Urothelium cell line (cell line): Measurements from ENCODE around the gene GRK3.
"Not testable (repeated sequence)": the region's sequence is repeated elsewhere in the genome, so short reads cannot be mapped to it uniquely, and the experiment has no call there.

Experiments used
- DNase-seq: peaks from one replicate; pipeline ENCODE4 v3.0.0; 2011; ENCODE audit warnings: low spot score, mixed read lengths
- FAIRE-seq: peaks from 2 replicates; lab custom pipeline; 2011; peaks lifted over from hg19 to GRCh38; lab: Jason Lieb, UNC

GRK3 gene

GRCh38 chr22:25570486-25570885 is 6.0 kb downstream of the GRK3 start:
- DNase-seq (no peak), FAIRE-seq (no peak)

- not testable (repeated sequence) for DNase-seq, FAIRE-seq
Measured at GRCh38 chr22:25571969-25572707, 7.7 kb downstream of the GRK3 start.

- FAIRE-seq (no peak), DNase-seq (no peak)
Measured at GRCh38 chr22:25572708-25573171, 8.3 kb downstream of the GRK3 start.

GRCh38 chr22:25573841-25574240 is 9.4 kb downstream of the GRK3 start:
- peak; percentile 61 for FAIRE-seq
- no peak for DNase-seq

GRCh38 chr22:25574736-25575135 is 10.3 kb downstream of the GRK3 start:
- no peak for FAIRE-seq

GRCh38 chr22:25575674-25576392 is 11.4 kb downstream of the GRK3 start:
- DNase-seq, result not testable (repeated sequence)
- peak; percentile 99 for FAIRE-seq

More at GRCh38 chr22:25574736-25575135, 10.3 kb downstream of the GRK3 start:
- no peak for DNase-seq

- not testable (repeated sequence) for FAIRE-seq
Measured at GRCh38 chr22:25581452-25581851, 17.0 kb downstream of the GRK3 start.

GRCh38 chr22:25582946-25583345 is 18.5 kb downstream of the GRK3 start:
- FAIRE-seq (no peak), DNase-seq (no peak)

More at GRCh38 chr22:25581452-25581851, 17.0 kb downstream of the GRK3 start:
- not testable (repeated sequence) for DNase-seq

GRCh38 chr22:25584993-25585392 is 20.5 kb downstream of the GRK3 start:
- DNase-seq, result not testable (repeated sequence)
- FAIRE-seq, result peak; percentile 99

GRCh38 chr22:25589664-25590063 is 25.2 kb downstream of the GRK3 start:
- not testable (repeated sequence) for DNase-seq, FAIRE-seq

- not testable (repeated sequence) for DNase-seq, FAIRE-seq
Measured at GRCh38 chr22:25593323-25593722, 28.8 kb downstream of the GRK3 start.

- peak; percentile 92 for FAIRE-seq
Measured at GRCh38 chr22:25598609-25599008, 34.1 kb downstream of the GRK3 start.

GRCh38 chr22:25602445-25602844 is 38.0 kb downstream of the GRK3 start:
- DNase-seq (no peak), FAIRE-seq (no peak)

More at GRCh38 chr22:25598609-25599008, 34.1 kb downstream of the GRK3 start:
- DNase-seq, result no peak

GRCh38 chr22:25602916-25603315 is 38.4 kb downstream of the GRK3 start:
- FAIRE-seq (peak; percentile 80), DNase-seq (no peak)

- FAIRE-seq, result peak; percentile 77
- DNase-seq, result not testable (repeated sequence)
Measured at GRCh38 chr22:25605146-25605545, 40.7 kb downstream of the GRK3 start.

GRCh38 chr22:25605565-25605964 is 41.1 kb downstream of the GRK3 start:
- not testable (repeated sequence) for DNase-seq
- peak; percentile 99 for FAIRE-seq

- not testable (repeated sequence) for DNase-seq
- peak; percentile 96 for FAIRE-seq
Measured at GRCh38 chr22:25611284-25611683, 46.8 kb downstream of the GRK3 start.

- DNase-seq, result not testable (repeated sequence)
- FAIRE-seq, result peak; percentile 99
Measured at GRCh38 chr22:25613131-25613530, 48.7 kb downstream of the GRK3 start.

GRCh38 chr22:25613558-25613957 is 49.1 kb downstream of the GRK3 start:
- DNase-seq, FAIRE-seq: not testable (repeated sequence)

- not testable (repeated sequence) for FAIRE-seq, DNase-seq
Measured at GRCh38 chr22:25614791-25615190, 50.3 kb downstream of the GRK3 start.

GRCh38 chr22:25621986-25622385 is 57.5 kb downstream of the GRK3 start:
- no peak for DNase-seq
- FAIRE-seq, result peak; percentile 87
